K562 (cell line): ENCODE results near the gene CAPZB. TPM values are rescaled to one million over a fixed set of nuclear protein-coding genes. Genes with fewer than 3 reads are reported as not detected.

Experiments
- BRD9 ChIP-seq: fragments of 450-650 bp; IDR thresholded peaks from 2 replicates; pipeline ENCODE4 v1.6.1; 2018; ENCODE audit warnings: low read depth; ENCODE audit not compliant: partially characterized antibody
- CEBPG ChIP-seq, 3 experiments: fragments of 200-800 bp in 1 of 3; sonication (Bioruptor generic) in 1 of 3; sonication (generic) in 1 of 3; formaldehyde crosslinking in 1 of 3; IDR thresholded peaks in 2 of 3; conservative IDR thresholded peaks in 1 of 3; 2 replicates each; pipeline versions ENCODE4 v1.6.1 to v1.8.0; 2016 to 2022; ENCODE audit warnings: missing compliant biosample characterization in 2 of 3, missing genetic modification characterization in 2 of 3, mild to moderate bottlenecking in 1 of 3, missing genetic modification reagents in 1 of 3
- CHD1 ChIP-seq: fragments of 200-600 bp; sonication (generic); IDR thresholded peaks from one replicate; pipeline ENCODE4 v1.6.1; 2012; ENCODE audit warnings: mild to moderate bottlenecking, moderate library complexity, low read length, inconsistent platforms
- ELF1 ChIP-seq: fragments of 200-800 bp; sonication (Bioruptor generic); IDR thresholded peaks from 2 replicates; pipeline ENCODE4 v1.6.1; 2016; ENCODE audit warnings: missing genetic modification characterization, missing compliant biosample characterization
- FOSL1 ChIP-seq: fragments of 200-800 bp; sonication (Bioruptor generic); conservative IDR thresholded peaks from 2 replicates; pipeline ENCODE4 v1.6.1; 2016; ENCODE audit warnings: missing genetic modification characterization, missing compliant biosample characterization
- HCFC1 ChIP-seq: IDR thresholded peaks from 2 replicates; pipeline ENCODE4 v1.6.1; 2012; ENCODE audit warnings: low read depth, low read length, improper control_type of control experiment
- ILK ChIP-seq: fragments of 450-650 bp; IDR thresholded peaks from 2 replicates; pipeline ENCODE4 v1.6.1; 2016; ENCODE audit warnings: missing genetic modification characterization, low read depth, mild to moderate bottlenecking, missing compliant biosample characterization, moderate library complexity, borderline replicate concordance
- KAT8 ChIP-seq: fragments of 450-650 bp; IDR thresholded peaks from 2 replicates; pipeline ENCODE4 v1.6.1; 2016; ENCODE audit warnings: low read depth, mild to moderate bottlenecking
- KDM4B ChIP-seq, 2 experiments: fragments of 450-650 bp in 1 of 2; sonication (generic) in 1 of 2; IDR thresholded peaks; 2 replicates each; pipeline ENCODE4 v1.6.1; 2016 to 2017; ENCODE audit warnings: borderline replicate concordance in 2 of 2, antibody characterized with exemption in 1 of 2, low read depth in 1 of 2, mild to moderate bottlenecking in 1 of 2
- PCBP1 ChIP-seq: fragments of 200-400 bp; formaldehyde crosslinking; IDR thresholded peaks from 2 replicates; pipeline ENCODE4 v1.6.1; 2018; ENCODE audit warnings: mild to moderate bottlenecking, low read depth, low read length; ENCODE audit not compliant: poor library complexity, severe bottlenecking
- PKNOX1 ChIP-seq: fragments of 450-650 bp; IDR thresholded peaks from 2 replicates; pipeline ENCODE4 v1.6.1; 2016
- PTTG1 ChIP-seq: fragments of 450-650 bp; IDR thresholded peaks from 2 replicates; pipeline ENCODE4 v1.6.1; 2016; ENCODE audit warnings: low read depth, mild to moderate bottlenecking, missing genetic modification characterization, missing compliant biosample characterization
- RNF2 ChIP-seq: sonication (generic); IDR thresholded peaks from 2 replicates; pipeline ENCODE4 v1.6.1; 2016
- SP1 ChIP-seq: sonication (generic); formaldehyde crosslinking; IDR thresholded peaks from 2 replicates; pipeline ENCODE4 v1.8.1; 2022; ENCODE audit warnings: mild to moderate bottlenecking, missing genetic modification reagents
- TCF3 ChIP-seq: sonication (generic); formaldehyde crosslinking; IDR thresholded peaks from 2 replicates; pipeline ENCODE4 v1.4.0; 2020; ENCODE audit warnings: mild to moderate bottlenecking, missing genetic modification reagents
- THAP7 ChIP-seq: fragments of 250-450 bp; sonication (Bioruptor Pico); IDR thresholded peaks from 2 replicates; pipeline ENCODE4 v1.5.0; 2021
- U2AF2 ChIP-seq: fragments of 200-400 bp; formaldehyde crosslinking; optimal IDR thresholded peaks from 2 replicates; pipeline ENCODE3; 2017; ENCODE audit warnings: low read depth, mild to moderate bottlenecking, low read length
- XRCC3 ChIP-seq: fragments of 450-650 bp; IDR thresholded peaks from 2 replicates; pipeline ENCODE4 v1.6.1; 2017; ENCODE audit warnings: mild to moderate bottlenecking, moderate library complexity
- ZKSCAN1 ChIP-seq: fragments of 150-350 bp; IDR thresholded peaks from 2 replicates; pipeline ENCODE4 v1.6.1; 2016; ENCODE audit warnings: low read depth, low read length
- ZNF431 ChIP-seq: sonication (generic); formaldehyde crosslinking; IDR thresholded peaks from 2 replicates; pipeline ENCODE4 v1.8.0; 2022; ENCODE audit warnings: mild to moderate bottlenecking, missing genetic modification reagents
- ZNF561 ChIP-seq: fragments of 450-650 bp; formaldehyde crosslinking; conservative IDR thresholded peaks from 2 replicates; pipeline ENCODE4 v1.4.0; 2020; ENCODE audit warnings: mild to moderate bottlenecking, moderate library complexity
- polyA plus RNA-seq, 8 experiments: library from polyadenylated mRNA; depleted of rRNA in 4 of 8; stranded (reverse) in 5 of 8; unstranded in 3 of 8; fragments of >200 nt; fragmentation: Nextera tagmentation in 2 of 8; fragmentation: Illumina TruSeq in 1 of 8; extraction: Ambion mirVana in 2 of 8; extraction: Trizol in 1 of 8; gene quantifications; 2 replicates each; pipeline versions ENCODE4 v1.2.1 to v1.2.3, GENCODE V29; 2011 to 2014; ENCODE audit warnings: inconsistent platforms in 1 of 8, missing spikeins in 1 of 8
- total RNA-seq, 7 experiments: library from RNA; depleted of rRNA in 6 of 7; stranded (reverse); fragments of >200 nt in 6 of 7; fragmentation: Illumina TruSeq in 2 of 7; extraction: Trizol in 2 of 7; gene quantifications; 2 replicates each; pipeline versions ENCODE4 v1.2.1 to v1.2.3, GENCODE V29; 2011 to 2021; ENCODE audit warnings: low replicate concordance in 1 of 7
- TF ChIP-seq, protein P1 (sequence below), 2 experiments: fragments of 150-350 bp in 1 of 2; IDR thresholded peaks; 2 replicates each; pipeline ENCODE4 v1.6.1; 2012 to 2016; ENCODE audit warnings: low read depth in 2 of 2, low read length in 2 of 2, mild to moderate bottlenecking in 1 of 2, moderate library complexity in 1 of 2
- TF ChIP-seq, protein P2 (sequence below): fragments of 250-450 bp; sonication (Bioruptor Pico); IDR thresholded peaks from 2 replicates; pipeline ENCODE4 v1.6.1; 2021; ENCODE audit warnings: mild to moderate bottlenecking

The CAPZB gene
- total and polyA plus RNA-seq, 9 of the 15 experiments (the other 6 are each of a cell fraction or from before 2014, with no cell fraction given) = 57.6 to 297 (median 125) TPM

DNA sequence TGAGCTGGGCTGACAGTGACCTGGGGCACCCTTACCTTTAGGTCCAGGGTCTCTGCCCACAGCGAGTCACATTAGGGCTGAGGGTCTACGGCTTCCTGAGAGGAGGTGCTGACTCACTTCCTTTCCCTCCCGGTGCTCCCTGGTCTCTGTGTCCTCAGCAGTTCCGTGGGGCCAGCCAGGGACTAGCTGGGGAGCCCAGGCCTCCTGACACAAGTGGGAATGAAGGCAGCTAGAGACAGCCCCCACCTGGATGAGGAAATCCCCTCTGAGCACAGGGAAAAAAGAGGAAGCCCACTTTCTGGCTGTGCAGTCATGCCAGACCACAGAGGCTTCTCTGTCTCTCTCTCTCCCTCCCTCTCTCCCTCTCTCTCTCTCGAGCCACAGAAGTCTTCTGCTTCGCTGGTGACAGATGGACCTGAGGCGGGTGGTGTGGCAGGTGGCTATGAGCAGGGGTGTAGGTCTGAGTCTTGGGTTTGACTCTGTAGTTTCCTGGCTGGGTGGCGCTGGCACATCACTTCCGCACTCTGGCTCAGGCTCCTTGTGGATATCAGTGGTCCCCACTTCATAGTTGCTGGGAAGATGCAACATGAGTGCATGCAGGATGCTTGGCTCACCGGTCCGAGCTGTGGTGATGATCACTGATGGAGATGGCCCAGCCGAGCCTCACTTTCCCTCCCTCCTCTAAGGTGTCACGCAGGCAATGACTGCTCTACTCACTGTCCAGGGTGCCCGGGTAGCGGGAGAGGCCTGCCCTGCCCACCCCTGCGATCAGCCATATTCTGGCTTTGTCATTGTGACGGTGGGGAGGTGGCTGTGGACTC, 169.8 kb downstream of the CAPZB start (continued):
- TF ChIP-seq ELF1 = no peak
- TF ChIP-seq U2AF2 = no peak
- TF ChIP-seq, protein P1, sequence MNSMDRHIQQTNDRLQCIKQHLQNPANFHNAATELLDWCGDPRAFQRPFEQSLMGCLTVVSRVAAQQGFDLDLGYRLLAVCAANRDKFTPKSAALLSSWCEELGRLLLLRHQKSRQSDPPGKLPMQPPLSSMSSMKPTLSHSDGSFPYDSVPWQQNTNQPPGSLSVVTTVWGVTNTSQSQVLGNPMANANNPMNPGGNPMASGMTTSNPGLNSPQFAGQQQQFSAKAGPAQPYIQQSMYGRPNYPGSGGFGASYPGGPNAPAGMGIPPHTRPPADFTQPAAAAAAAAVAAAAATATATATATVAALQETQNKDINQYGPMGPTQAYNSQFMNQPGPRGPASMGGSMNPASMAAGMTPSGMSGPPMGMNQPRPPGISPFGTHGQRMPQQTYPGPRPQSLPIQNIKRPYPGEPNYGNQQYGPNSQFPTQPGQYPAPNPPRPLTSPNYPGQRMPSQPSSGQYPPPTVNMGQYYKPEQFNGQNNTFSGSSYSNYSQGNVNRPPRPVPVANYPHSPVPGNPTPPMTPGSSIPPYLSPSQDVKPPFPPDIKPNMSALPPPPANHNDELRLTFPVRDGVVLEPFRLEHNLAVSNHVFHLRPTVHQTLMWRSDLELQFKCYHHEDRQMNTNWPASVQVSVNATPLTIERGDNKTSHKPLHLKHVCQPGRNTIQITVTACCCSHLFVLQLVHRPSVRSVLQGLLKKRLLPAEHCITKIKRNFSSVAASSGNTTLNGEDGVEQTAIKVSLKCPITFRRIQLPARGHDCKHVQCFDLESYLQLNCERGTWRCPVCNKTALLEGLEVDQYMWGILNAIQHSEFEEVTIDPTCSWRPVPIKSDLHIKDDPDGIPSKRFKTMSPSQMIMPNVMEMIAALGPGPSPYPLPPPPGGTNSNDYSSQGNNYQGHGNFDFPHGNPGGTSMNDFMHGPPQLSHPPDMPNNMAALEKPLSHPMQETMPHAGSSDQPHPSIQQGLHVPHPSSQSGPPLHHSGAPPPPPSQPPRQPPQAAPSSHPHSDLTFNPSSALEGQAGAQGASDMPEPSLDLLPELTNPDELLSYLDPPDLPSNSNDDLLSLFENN (IDR thresholded peaks at IDR 0.05; ENCODE audit: low read depth in 2 of 2, low read length in 2 of 2) = no peak
- TF ChIP-seq, protein P2, sequence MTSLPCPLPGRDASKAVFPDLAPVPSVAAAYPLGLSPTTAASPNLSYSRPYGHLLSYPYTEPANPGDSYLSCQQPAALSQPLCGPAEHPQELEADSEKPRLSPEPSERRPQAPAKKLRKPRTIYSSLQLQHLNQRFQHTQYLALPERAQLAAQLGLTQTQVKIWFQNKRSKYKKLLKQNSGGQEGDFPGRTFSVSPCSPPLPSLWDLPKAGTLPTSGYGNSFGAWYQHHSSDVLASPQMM (CRISPR knock-in tag) = no peak
- TF ChIP-seq ZNF561 (CRISPR knock-in tag) = no peak
- TF ChIP-seq FOSL1 (tag) = peak; percentile 59
- no peak for TF ChIP-seq KAT8
- no peak for TF ChIP-seq ILK (tag)
- no peak for TF ChIP-seq PTTG1
- TF ChIP-seq TCF3 = no peak; the same call in 1 of the 2 replicates
- no peak for TF ChIP-seq ZNF431
- TF ChIP-seq THAP7 = no peak
- no peak for TF ChIP-seq KDM4B (IDR thresholded peaks at IDR 0.05; ENCODE audit: borderline replicate concordance in 2 of 2, low read depth in 1 of 2)
- TF ChIP-seq ZKSCAN1 = no peak
- no peak for TF ChIP-seq SP1
- TF ChIP-seq RNF2 = no peak
- no peak for TF ChIP-seq CEBPG (CRISPR knock-in tag; IDR thresholded peaks at IDR 0.05)
- TF ChIP-seq CEBPG (tag; conservative IDR thresholded peaks at IDR 0.05 in 1 of 2, IDR thresholded peaks at IDR 0.05 in 1 of 2) = no peak
- TF ChIP-seq PCBP1 = no peak
- TF ChIP-seq HCFC1 = no peak
- no peak for TF ChIP-seq CHD1
- TF ChIP-seq BRD9 = no peak
- no peak for TF ChIP-seq XRCC3
- no peak for TF ChIP-seq PKNOX1
